ENCODE results near the gene CUEDC2.

The CUEDC2 gene

GRCh38 chr10:102384606-102385429, 47.6 kb downstream of the CUEDC2 start:
- Histone ChIP-seq H3K4me2 (ENCODE audit: low read length) (no peak overlapping the region), H3K36me3 (ENCODE audit: insufficient read depth, low read length) (peaks cover 35% of the 10 kb centered on the region), H3K9ac (ENCODE audit: low read depth, low read length) (no peak overlapping the region), H3K27me3 (ENCODE audit: control insufficient read depth, insufficient read depth, low read length) (no peaks in the 10 kb centered on the region), H3K9me3 (replicated peaks; ENCODE audit: low read length) (no peaks in the 10 kb centered on the region), H3K4me3 (ENCODE audit: low read length) (no peak overlapping the region), H3K4me1 (ENCODE audit: control insufficient read depth, insufficient read depth, low read length) (no peaks in the 10 kb centered on the region)

GRCh38 chr10:102384053-102384452, 48.3 kb downstream of the CUEDC2 start:
- no peak overlapping the region for H3K9ac ChIP-seq (ENCODE audit: low read depth, low read length)
- H3K9me3 ChIP-seq (replicated peaks; ENCODE audit: low read length): no peaks in the 10 kb centered on the region
- H3K4me3 ChIP-seq (ENCODE audit: low read length): no peak overlapping the region
- no peaks in the 10 kb centered on the region for H3K4me1 ChIP-seq (ENCODE audit: control insufficient read depth, insufficient read depth, low read length)
- H3K4me2 ChIP-seq (ENCODE audit: low read length): no peak overlapping the region
- peaks cover 43% of the 10 kb centered on the region for H3K36me3 ChIP-seq (ENCODE audit: insufficient read depth, low read length)
- H3K27me3 ChIP-seq (ENCODE audit: control insufficient read depth, insufficient read depth, low read length): no peaks in the 10 kb centered on the region

GRCh38 chr10:102382871-102383270, 49.5 kb downstream of the CUEDC2 start:
- Histone ChIP-seq H3K9ac (ENCODE audit: low read depth, low read length) (no peak overlapping the region), H3K4me3 (ENCODE audit: low read length) (no peak overlapping the region), H3K36me3 (ENCODE audit: insufficient read depth, low read length) (peaks cover 50% of the 10 kb centered on the region), H3K4me1 (ENCODE audit: control insufficient read depth, insufficient read depth, low read length) (no peaks in the 10 kb centered on the region), H3K27me3 (ENCODE audit: control insufficient read depth, insufficient read depth, low read length) (no peaks in the 10 kb centered on the region), H3K4me2 (ENCODE audit: low read length) (no peak overlapping the region), H3K9me3 (replicated peaks; ENCODE audit: low read length) (no peaks in the 10 kb centered on the region)

- H3K9ac ChIP-seq (ENCODE audit: low read depth, low read length): no peak overlapping the region
- H3K27me3 ChIP-seq (ENCODE audit: control insufficient read depth, insufficient read depth, low read length): no peaks in the 10 kb centered on the region
- H3K4me2 ChIP-seq (ENCODE audit: low read length): no peak overlapping the region
- H3K36me3 ChIP-seq (ENCODE audit: insufficient read depth, low read length): peaks cover 51% of the 10 kb centered on the region
- no peak overlapping the region for H3K4me3 ChIP-seq (ENCODE audit: low read length)
- H3K4me1 ChIP-seq (ENCODE audit: control insufficient read depth, insufficient read depth, low read length): no peaks in the 10 kb centered on the region
- no peaks in the 10 kb centered on the region for H3K9me3 ChIP-seq (replicated peaks; ENCODE audit: low read length)
These were observed 50.4 kb downstream of the CUEDC2 start for GRCh38 chr10:102381983-102382382.

GRCh38 chr10:102379383-102379782, 53.0 kb downstream of the CUEDC2 start:
- no peaks in the 10 kb centered on the region for H3K9me3 ChIP-seq (replicated peaks; ENCODE audit: low read length)
- H3K4me3 ChIP-seq (ENCODE audit: low read length): no peak overlapping the region
- H3K27me3 ChIP-seq (ENCODE audit: control insufficient read depth, insufficient read depth, low read length): no peaks in the 10 kb centered on the region
- no peak overlapping the region for H3K9ac ChIP-seq (ENCODE audit: low read depth, low read length)
- H3K4me1 ChIP-seq (ENCODE audit: control insufficient read depth, insufficient read depth, low read length): no peaks in the 10 kb centered on the region
- no peak overlapping the region for H3K4me2 ChIP-seq (ENCODE audit: low read length)
- peaks cover 73% of the 10 kb centered on the region for H3K36me3 ChIP-seq (ENCODE audit: insufficient read depth, low read length)

GRCh38 chr10:102376901-102377300, 55.5 kb downstream of the CUEDC2 start:
- Histone ChIP-seq H3K36me3 (ENCODE audit: insufficient read depth, low read length) (peaks cover 73% of the 10 kb centered on the region), H3K4me1 (ENCODE audit: control insufficient read depth, insufficient read depth, low read length) (no peaks in the 10 kb centered on the region), H3K4me2 (ENCODE audit: low read length) (no peak overlapping the region), H3K27me3 (ENCODE audit: control insufficient read depth, insufficient read depth, low read length) (no peaks in the 10 kb centered on the region), H3K9ac (ENCODE audit: low read depth, low read length) (no peak overlapping the region), H3K4me3 (ENCODE audit: low read length) (no peak overlapping the region), H3K9me3 (replicated peaks; ENCODE audit: low read length) (no peaks in the 10 kb centered on the region)

DNA sequence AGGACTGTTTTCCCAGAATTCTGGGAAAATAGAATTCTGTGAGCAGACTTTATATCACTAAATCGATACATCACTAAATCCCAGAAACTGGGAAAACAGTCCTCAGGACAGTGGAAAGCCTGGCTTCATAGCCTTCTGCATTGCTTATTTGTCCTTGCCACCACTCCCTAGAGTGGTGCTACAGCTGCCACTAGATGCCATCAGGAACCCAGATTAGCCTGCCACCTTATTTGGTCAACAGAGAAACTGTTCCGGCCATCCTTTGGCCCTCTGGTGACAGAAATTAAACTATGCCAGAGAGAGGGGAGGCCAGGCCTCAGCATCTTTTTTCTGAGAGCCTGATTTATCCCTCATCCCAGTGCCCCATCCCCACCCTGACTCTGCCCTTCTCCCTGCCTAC, 56.5 kb downstream of the CUEDC2 start:
- H3K36me3 ChIP-seq (ENCODE audit: insufficient read depth, low read length): peaks cover 73% of the 10 kb centered on the region
- H3K4me3 ChIP-seq (ENCODE audit: low read length): no peak overlapping the region
- H3K9ac ChIP-seq (ENCODE audit: low read depth, low read length): no peak overlapping the region
- H3K9me3 ChIP-seq (replicated peaks; ENCODE audit: low read length): no peaks in the 10 kb centered on the region
- no peaks in the 10 kb centered on the region for H3K4me1 ChIP-seq (ENCODE audit: control insufficient read depth, insufficient read depth, low read length)
- no peaks in the 10 kb centered on the region for H3K27me3 ChIP-seq (ENCODE audit: control insufficient read depth, insufficient read depth, low read length)
- H3K4me2 ChIP-seq (ENCODE audit: low read length): no peak overlapping the region

- H3K4me1 ChIP-seq (ENCODE audit: control insufficient read depth, insufficient read depth, low read length): no peaks in the 10 kb centered on the region
- no peaks in the 10 kb centered on the region for H3K27me3 ChIP-seq (ENCODE audit: control insufficient read depth, insufficient read depth, low read length)
- no peaks in the 10 kb centered on the region for H3K9me3 ChIP-seq (replicated peaks; ENCODE audit: low read length)
- peaks cover 74% of the 10 kb centered on the region for H3K36me3 ChIP-seq (ENCODE audit: insufficient read depth, low read length)
- H3K9ac ChIP-seq (ENCODE audit: low read depth, low read length): no peak overlapping the region
- no peak overlapping the region for H3K4me3 ChIP-seq (ENCODE audit: low read length)
- H3K4me2 ChIP-seq (ENCODE audit: low read length): no peak overlapping the region
These were observed 57.1 kb downstream of the CUEDC2 start for GRCh38 chr10:102375250-102375649.

Small RNAs within 50 kb of the gene (small RNA-seq; reads per million reads assigned to genes)
- gene MIR146B: 910 reads per million, percentile 99 among the genes with 10 or more reads in this experiment
